ENCODE measurements around the gene PIK3CG.
"Not testable (repeated sequence)": the region's sequence is repeated elsewhere in the genome, so short reads cannot be mapped to it uniquely, and the experiment has no call there.

PIK3CG gene

GRCh38 chr7:106944035-106944665, 79.1 kb downstream of the PIK3CG start:
- no peak for DNase-seq

- peak; percentile 23 to 81 for DNase-seq
Measured at GRCh38 chr7:106947244-106947728, 82.2 kb downstream of the PIK3CG start.

- no peak for DNase-seq
Measured at GRCh38 chr7:106952001-106952657, 87.0 kb downstream of the PIK3CG start.

- DNase-seq = no peak
Measured at GRCh38 chr7:106952658-106953231, 87.7 kb downstream of the PIK3CG start.

GRCh38 chr7:106954840-106955239, 89.8 kb downstream of the PIK3CG start:
- DNase-seq = no peak

- not testable (repeated sequence) for DNase-seq
Measured at GRCh38 chr7:106955857-106956256, 90.8 kb downstream of the PIK3CG start.

All from NCI-H446 (cell line).